Liver (tissue), 9 donors: ENCODE data around the gene CDC42EP3. TPM values are rescaled to one million over a fixed set of nuclear protein-coding genes. Genes with fewer than 3 reads are reported as not detected.

Source experiments
- DNase-seq: peaks from one replicate; pipeline ENCODE4 v3.0.0-alpha.2; 2017; ENCODE audit warnings: low spot score
- H3K27ac ChIP-seq, 2 donors: one replicate each; pipeline ENCODE4 v1.7.0; 2013; ENCODE audit warnings: inconsistent platforms in 2 of 2, low read length in 2 of 2, control low read depth in 1 of 2, low read depth in 1 of 2, mild to moderate bottlenecking in 1 of 2
- H3K27me3 ChIP-seq, 4 donors: one replicate each; pipeline versions ENCODE4 v1.6.1 to v1.7.0; 2013; ENCODE audit warnings: low read length in 3 of 4, inconsistent platforms in 1 of 4, mild to moderate bottlenecking in 1 of 4, moderate library complexity in 1 of 4; ENCODE audit not compliant: control insufficient read depth in 4 of 4, insufficient read depth in 4 of 4
- H3K36me3 ChIP-seq, 4 donors: one replicate each; pipeline versions ENCODE4 v1.6.1 to v1.7.0; 2013; ENCODE audit warnings: low read length in 3 of 4, mild to moderate bottlenecking in 3 of 4, low read depth in 1 of 4, moderate library complexity in 1 of 4; ENCODE audit not compliant: control insufficient read depth in 4 of 4, insufficient read depth in 3 of 4
- H3K4me1 ChIP-seq, 4 donors: one replicate each; pipeline versions ENCODE4 v1.6.1 to v1.7.0; 2013; ENCODE audit warnings: low read length in 3 of 4, mild to moderate bottlenecking in 3 of 4, moderate library complexity in 1 of 4; ENCODE audit not compliant: control insufficient read depth in 4 of 4, insufficient read depth in 4 of 4
- H3K4me3 ChIP-seq, 3 donors: one replicate each; pipeline versions ENCODE4 v1.6.1 to v1.7.0; 2013; ENCODE audit warnings: low read length in 3 of 3, control low read depth in 1 of 3, low read depth in 1 of 3, mild to moderate bottlenecking in 1 of 3
- H3K9ac ChIP-seq, 2 donors: one replicate each; pipeline ENCODE4 v1.7.0; 2013; ENCODE audit warnings: low read length in 2 of 2, mild to moderate bottlenecking in 2 of 2, moderate library complexity in 2 of 2, control low read depth in 1 of 2, low read depth in 1 of 2
- H3K9me3 ChIP-seq, 4 donors: one replicate each; pipeline versions ENCODE4 v1.6.1 to v1.7.0; 2013; ENCODE audit warnings: low read length in 3 of 4; ENCODE audit not compliant: control insufficient read depth in 4 of 4
- EGR1 ChIP-seq, 2 donors: IDR thresholded peaks; 2 replicates each; pipeline ENCODE4 v1.6.1; 2016 to 2018; ENCODE audit warnings: antibody characterized with exemption in 2 of 2, low read depth in 2 of 2
- FOXA1 ChIP-seq: IDR thresholded peaks from 2 replicates; pipeline ENCODE4 v1.6.1; 2016; ENCODE audit warnings: antibody characterized with exemption
- GABPA ChIP-seq, 2 donors: IDR thresholded peaks in 1 of 2; conservative IDR thresholded peaks in 1 of 2; 2 replicates each; pipeline ENCODE4 v1.6.1; 2016; ENCODE audit warnings: antibody characterized with exemption in 2 of 2, mild to moderate bottlenecking in 1 of 2, moderate library complexity in 1 of 2
- HNF4G ChIP-seq: IDR thresholded peaks from 2 replicates; pipeline ENCODE4 v1.6.1; 2016; ENCODE audit warnings: antibody characterized with exemption
- JUND ChIP-seq, 2 donors: IDR thresholded peaks; 2 replicates each; pipeline ENCODE4 v1.6.1; 2016; ENCODE audit warnings: antibody characterized with exemption in 2 of 2
- NR2F2 ChIP-seq: IDR thresholded peaks from 2 replicates; pipeline ENCODE4 v1.6.1; 2016; ENCODE audit warnings: antibody characterized with exemption
- RAD21 ChIP-seq, 2 donors: IDR thresholded peaks; 2 replicates each; pipeline ENCODE4 v1.6.1; 2016; ENCODE audit warnings: antibody characterized with exemption in 2 of 2, mild to moderate bottlenecking in 2 of 2
- SP1 ChIP-seq: IDR thresholded peaks from 2 replicates; pipeline ENCODE4 v1.6.1; 2018; ENCODE audit warnings: antibody characterized with exemption, mild to moderate bottlenecking
- TAF1 ChIP-seq: conservative IDR thresholded peaks from 2 replicates; pipeline ENCODE4 v1.6.1; 2016; ENCODE audit warnings: antibody characterized with exemption, mild to moderate bottlenecking
- YY1 ChIP-seq: IDR thresholded peaks from 2 replicates; pipeline ENCODE4 v1.6.1; 2016; ENCODE audit warnings: antibody characterized with exemption, mild to moderate bottlenecking
- WGBS: extraction: QIAGEN DNeasy Blood & Tissue Kit; methylation state at CpG from one replicate; pipeline ENCODE4 v1.1.7; 2013; 5-methylcytosine and 5-hydroxymethylcytosine counted together
- polyA plus RNA-seq, 2 donors: library from polyadenylated mRNA; stranded (reverse) in 1 of 2; unstranded in 1 of 2; fragments of 200-250 nt in 1 of 2; fragments of >200 nt in 1 of 2; fragmentation: Nextera tagmentation in 1 of 2; extraction: Ambion mirVana in 1 of 2; gene quantifications; one replicate each; pipeline versions ENCODE4 v1.2.1 to v1.2.3, GENCODE V29; 2013 to 2015
- total RNA-seq, 2 donors: library from RNA; depleted of rRNA; stranded (reverse); fragments of >200 nt; gene quantifications; one replicate each; pipeline ENCODE4 v1.2.3, GENCODE V29; 2014
- TF ChIP-seq, protein P1 (sequence below): IDR thresholded peaks from 2 replicates; pipeline ENCODE4 v1.6.1; 2016; ENCODE audit warnings: antibody characterized with exemption, mild to moderate bottlenecking
- TF ChIP-seq, protein P2 (sequence below): IDR thresholded peaks from 2 replicates; pipeline ENCODE4 v1.6.1; 2016; ENCODE audit warnings: antibody characterized with exemption
- TF ChIP-seq, protein P3 (sequence below): IDR thresholded peaks from 2 replicates; pipeline ENCODE4 v1.6.1; 2016; ENCODE audit warnings: antibody characterized with exemption
- TF ChIP-seq, protein P4 (sequence below): fragments of 150-350 bp; IDR thresholded peaks from 2 replicates; pipeline ENCODE4 v1.5.1; 2017; ENCODE audit warnings: improper control_type of control experiment, low read depth, low read length; ENCODE audit not compliant: missing input control
- donor health status: healthy.
- donor health status: healthy.
- donor health status: healthy.
- donor health status: healthy.
- donor health status: healthy.

CDC42EP3 gene
- total and polyA plus RNA-seq, 4 donors = 2.5 to 4.1 (median 3.3) TPM

DNA sequence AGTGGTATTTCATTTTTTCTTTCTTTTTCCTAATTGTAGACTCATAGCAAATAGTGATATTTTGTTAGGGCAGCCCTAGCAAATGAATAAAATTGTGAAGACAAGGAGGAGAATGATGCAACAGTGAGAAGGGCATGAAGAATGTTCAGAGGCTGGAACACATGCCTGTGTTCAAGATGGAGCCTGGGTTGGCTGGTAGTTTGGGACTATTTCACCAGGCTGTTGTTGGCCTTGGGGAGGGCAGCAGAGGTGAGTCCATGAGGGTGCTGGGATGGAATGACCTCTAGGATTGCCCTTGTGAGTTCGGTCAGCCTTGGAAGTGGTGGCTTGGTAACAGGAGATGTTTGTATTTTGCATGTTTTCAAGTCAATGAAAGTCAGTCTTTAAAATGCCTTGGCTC is 10.1 kb upstream of the CDC42EP3 start:
- Histone ChIP-seq H3K9ac (no peak overlapping the region), H3K4me1 (no peaks in the 10 kb centered on the region), H3K9me3 (no peaks in the 10 kb centered on the region), H3K36me3 (no peaks in the 10 kb centered on the region), H3K27me3 (no peaks in the 10 kb centered on the region), H3K27ac (no peak overlapping the region), H3K4me3 (no peak overlapping the region)
- no peak for TF ChIP-seq YY1
- no peak for TF ChIP-seq SP1
- TF ChIP-seq, protein P1, sequence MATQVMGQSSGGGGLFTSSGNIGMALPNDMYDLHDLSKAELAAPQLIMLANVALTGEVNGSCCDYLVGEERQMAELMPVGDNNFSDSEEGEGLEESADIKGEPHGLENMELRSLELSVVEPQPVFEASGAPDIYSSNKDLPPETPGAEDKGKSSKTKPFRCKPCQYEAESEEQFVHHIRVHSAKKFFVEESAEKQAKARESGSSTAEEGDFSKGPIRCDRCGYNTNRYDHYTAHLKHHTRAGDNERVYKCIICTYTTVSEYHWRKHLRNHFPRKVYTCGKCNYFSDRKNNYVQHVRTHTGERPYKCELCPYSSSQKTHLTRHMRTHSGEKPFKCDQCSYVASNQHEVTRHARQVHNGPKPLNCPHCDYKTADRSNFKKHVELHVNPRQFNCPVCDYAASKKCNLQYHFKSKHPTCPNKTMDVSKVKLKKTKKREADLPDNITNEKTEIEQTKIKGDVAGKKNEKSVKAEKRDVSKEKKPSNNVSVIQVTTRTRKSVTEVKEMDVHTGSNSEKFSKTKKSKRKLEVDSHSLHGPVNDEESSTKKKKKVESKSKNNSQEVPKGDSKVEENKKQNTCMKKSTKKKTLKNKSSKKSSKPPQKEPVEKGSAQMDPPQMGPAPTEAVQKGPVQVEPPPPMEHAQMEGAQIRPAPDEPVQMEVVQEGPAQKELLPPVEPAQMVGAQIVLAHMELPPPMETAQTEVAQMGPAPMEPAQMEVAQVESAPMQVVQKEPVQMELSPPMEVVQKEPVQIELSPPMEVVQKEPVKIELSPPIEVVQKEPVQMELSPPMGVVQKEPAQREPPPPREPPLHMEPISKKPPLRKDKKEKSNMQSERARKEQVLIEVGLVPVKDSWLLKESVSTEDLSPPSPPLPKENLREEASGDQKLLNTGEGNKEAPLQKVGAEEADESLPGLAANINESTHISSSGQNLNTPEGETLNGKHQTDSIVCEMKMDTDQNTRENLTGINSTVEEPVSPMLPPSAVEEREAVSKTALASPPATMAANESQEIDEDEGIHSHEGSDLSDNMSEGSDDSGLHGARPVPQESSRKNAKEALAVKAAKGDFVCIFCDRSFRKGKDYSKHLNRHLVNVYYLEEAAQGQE = no peak
- no peak for DNase-seq
- 98% methylated on average over 1 of the region's 1 CpG for WGBS

DNA sequence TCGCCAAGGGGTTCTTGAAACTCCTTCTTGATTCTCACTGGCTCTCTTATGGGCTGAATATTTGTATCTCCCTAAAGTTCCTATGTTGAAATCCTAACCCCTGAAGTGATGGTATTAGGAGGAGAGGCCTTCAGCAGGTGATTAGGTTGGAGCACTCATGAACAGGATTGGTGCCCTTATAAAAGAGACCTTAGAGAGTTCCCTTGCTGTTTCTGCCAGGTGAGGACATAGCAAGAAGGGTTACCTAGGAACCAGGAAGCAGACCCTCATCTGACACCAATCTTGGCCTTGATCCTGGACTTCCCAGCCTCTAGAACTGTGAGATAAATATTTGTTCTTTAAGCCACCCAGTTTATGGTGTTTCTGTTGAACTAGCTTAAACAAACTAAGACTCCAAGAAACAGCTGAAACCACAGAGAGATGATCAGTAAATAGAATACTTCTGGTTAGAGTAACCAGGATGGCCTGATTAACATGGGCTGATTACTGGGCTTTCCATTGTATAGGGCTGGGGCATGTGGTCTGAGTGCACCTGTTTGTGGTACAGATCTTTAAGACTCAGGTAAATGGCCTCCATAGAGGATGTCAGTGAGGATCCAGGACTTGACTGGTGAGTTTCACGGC is 7.7 kb upstream of the CDC42EP3 start:
- Histone ChIP-seq H3K9me3 (no peaks in the 10 kb centered on the region), H3K27me3 (no peaks in the 10 kb centered on the region), H3K27ac (no peak overlapping the region), H3K4me1 (no peaks in the 10 kb centered on the region), H3K9ac (no peak overlapping the region), H3K36me3 (no peaks in the 10 kb centered on the region), H3K4me3 (no peak overlapping the region)
- TF ChIP-seq RAD21 (IDR thresholded peaks at IDR 0.05) (no peak), NR2F2 (no peak), TAF1 (no peak), HNF4G (no peak), FOXA1 (no peak), GABPA (IDR thresholded peaks at IDR 0.05 in 1 of 2, conservative IDR thresholded peaks at IDR 0.05 in 1 of 2) (no peak)
- TF ChIP-seq, protein P2, sequence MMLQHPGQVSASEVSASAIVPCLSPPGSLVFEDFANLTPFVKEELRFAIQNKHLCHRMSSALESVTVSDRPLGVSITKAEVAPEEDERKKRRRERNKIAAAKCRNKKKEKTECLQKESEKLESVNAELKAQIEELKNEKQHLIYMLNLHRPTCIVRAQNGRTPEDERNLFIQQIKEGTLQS = no peak
- TF ChIP-seq, protein P3, sequence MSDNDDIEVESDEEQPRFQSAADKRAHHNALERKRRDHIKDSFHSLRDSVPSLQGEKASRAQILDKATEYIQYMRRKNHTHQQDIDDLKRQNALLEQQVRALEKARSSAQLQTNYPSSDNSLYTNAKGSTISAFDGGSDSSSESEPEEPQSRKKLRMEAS = no peak
- 65% methylated on average over 2 of the region's 2 CpGs for WGBS
- no peak for DNase-seq

- no peaks in the 10 kb centered on the region for H3K9me3 ChIP-seq
- no peak overlapping the region for H3K9ac ChIP-seq
- DNase-seq = no peak
- 71% methylated on average over 1 of the region's 1 CpG for WGBS
- peaks cover 0 to 7% (median 5%) of the 10 kb centered on the region in 4 donors for H3K4me1 ChIP-seq
- H3K36me3 ChIP-seq = no peaks in the 10 kb centered on the region
- TF ChIP-seq SP1 (no peak), JUND (IDR thresholded peaks at IDR 0.05) (no peak), EGR1 (IDR thresholded peaks at IDR 0.05; ENCODE audit: low read depth in 2 of 2) (no peak), GABPA (IDR thresholded peaks at IDR 0.05 in 1 of 2, conservative IDR thresholded peaks at IDR 0.05 in 1 of 2) (no peak), RAD21 (IDR thresholded peaks at IDR 0.05) (no peak), TAF1 (no peak), YY1 (no peak)
- TF ChIP-seq, protein P4, sequence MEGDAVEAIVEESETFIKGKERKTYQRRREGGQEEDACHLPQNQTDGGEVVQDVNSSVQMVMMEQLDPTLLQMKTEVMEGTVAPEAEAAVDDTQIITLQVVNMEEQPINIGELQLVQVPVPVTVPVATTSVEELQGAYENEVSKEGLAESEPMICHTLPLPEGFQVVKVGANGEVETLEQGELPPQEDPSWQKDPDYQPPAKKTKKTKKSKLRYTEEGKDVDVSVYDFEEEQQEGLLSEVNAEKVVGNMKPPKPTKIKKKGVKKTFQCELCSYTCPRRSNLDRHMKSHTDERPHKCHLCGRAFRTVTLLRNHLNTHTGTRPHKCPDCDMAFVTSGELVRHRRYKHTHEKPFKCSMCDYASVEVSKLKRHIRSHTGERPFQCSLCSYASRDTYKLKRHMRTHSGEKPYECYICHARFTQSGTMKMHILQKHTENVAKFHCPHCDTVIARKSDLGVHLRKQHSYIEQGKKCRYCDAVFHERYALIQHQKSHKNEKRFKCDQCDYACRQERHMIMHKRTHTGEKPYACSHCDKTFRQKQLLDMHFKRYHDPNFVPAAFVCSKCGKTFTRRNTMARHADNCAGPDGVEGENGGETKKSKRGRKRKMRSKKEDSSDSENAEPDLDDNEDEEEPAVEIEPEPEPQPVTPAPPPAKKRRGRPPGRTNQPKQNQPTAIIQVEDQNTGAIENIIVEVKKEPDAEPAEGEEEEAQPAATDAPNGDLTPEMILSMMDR = no peak
- TF ChIP-seq, protein P2 = no peak
- no peaks in the 10 kb centered on the region for H3K27me3 ChIP-seq
- no peak overlapping the region for H3K27ac ChIP-seq
- H3K4me3 ChIP-seq = no peak overlapping the region
Observed at GRCh38 chr2:37676274-37676673, 4.8 kb upstream of the CDC42EP3 start.
